GM12865 (cell line): ENCODE data around the gene AIFM3.
A peak's percentile ranks its signal among the peaks of the same experiment; 100 is the strongest.

Experiments
- DNase-seq: peaks from one replicate; pipeline ENCODE4 v3.0.0; 2010; ENCODE audit warnings: low read depth
- H3K4me3 ChIP-seq: 2 replicates; pipeline ENCODE4 v1.5.1; 2011; ENCODE audit warnings: mild to moderate bottlenecking, low read depth, low read length, control low read depth
- TF ChIP-seq, protein P1 (sequence below): IDR thresholded peaks from 2 replicates; pipeline ENCODE4 v1.5.1; 2011; ENCODE audit warnings: low read length, control low read depth, low read depth, inconsistent platforms; ENCODE audit not compliant: insufficient read depth; ENCODE audit errors: missing control alignments

Gene AIFM3

DNA sequence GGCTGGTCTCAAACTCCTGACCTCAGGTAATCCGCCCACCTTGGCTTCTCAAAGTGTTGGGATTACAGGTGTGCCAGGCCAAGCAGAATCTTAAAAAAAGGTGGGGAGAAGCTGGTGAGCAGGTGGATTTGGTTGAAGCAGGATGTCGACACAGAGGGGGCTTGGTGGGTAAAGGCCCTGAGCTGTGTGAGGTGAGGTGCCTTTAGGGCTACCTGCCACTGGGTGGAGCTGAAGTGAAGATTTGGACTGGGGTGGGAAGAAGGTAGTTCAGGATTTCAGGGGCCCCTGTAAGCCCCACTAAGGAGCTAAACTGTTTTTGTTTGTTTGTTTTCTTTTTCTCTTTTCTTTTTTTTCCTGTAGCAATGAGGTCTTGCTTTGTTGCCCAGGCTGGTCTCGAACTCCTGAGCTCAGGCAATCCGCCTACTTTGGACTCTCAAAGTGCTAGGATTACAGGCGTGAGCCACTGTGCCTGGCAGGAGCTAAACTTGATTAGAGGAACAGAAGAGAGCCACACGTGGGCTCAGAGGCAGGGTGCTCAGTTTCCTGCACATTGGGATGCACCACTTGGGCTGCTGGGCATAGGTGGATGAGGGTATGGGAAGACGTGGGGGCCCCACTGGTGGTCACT, 53.9 kb downstream of the AIFM3 start:
- DNase-seq: peak; percentile 37
- H3K4me3 ChIP-seq: no peak overlapping the region
- TF ChIP-seq, protein P1, sequence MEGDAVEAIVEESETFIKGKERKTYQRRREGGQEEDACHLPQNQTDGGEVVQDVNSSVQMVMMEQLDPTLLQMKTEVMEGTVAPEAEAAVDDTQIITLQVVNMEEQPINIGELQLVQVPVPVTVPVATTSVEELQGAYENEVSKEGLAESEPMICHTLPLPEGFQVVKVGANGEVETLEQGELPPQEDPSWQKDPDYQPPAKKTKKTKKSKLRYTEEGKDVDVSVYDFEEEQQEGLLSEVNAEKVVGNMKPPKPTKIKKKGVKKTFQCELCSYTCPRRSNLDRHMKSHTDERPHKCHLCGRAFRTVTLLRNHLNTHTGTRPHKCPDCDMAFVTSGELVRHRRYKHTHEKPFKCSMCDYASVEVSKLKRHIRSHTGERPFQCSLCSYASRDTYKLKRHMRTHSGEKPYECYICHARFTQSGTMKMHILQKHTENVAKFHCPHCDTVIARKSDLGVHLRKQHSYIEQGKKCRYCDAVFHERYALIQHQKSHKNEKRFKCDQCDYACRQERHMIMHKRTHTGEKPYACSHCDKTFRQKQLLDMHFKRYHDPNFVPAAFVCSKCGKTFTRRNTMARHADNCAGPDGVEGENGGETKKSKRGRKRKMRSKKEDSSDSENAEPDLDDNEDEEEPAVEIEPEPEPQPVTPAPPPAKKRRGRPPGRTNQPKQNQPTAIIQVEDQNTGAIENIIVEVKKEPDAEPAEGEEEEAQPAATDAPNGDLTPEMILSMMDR: peak; percentile 41

- no peak overlapping the region for H3K4me3 ChIP-seq
- DNase-seq: no peak
- TF ChIP-seq, protein P1: no peak
These were observed 55.5 kb downstream of the AIFM3 start for GRCh38 chr22:21022507-21022906.

DNA sequence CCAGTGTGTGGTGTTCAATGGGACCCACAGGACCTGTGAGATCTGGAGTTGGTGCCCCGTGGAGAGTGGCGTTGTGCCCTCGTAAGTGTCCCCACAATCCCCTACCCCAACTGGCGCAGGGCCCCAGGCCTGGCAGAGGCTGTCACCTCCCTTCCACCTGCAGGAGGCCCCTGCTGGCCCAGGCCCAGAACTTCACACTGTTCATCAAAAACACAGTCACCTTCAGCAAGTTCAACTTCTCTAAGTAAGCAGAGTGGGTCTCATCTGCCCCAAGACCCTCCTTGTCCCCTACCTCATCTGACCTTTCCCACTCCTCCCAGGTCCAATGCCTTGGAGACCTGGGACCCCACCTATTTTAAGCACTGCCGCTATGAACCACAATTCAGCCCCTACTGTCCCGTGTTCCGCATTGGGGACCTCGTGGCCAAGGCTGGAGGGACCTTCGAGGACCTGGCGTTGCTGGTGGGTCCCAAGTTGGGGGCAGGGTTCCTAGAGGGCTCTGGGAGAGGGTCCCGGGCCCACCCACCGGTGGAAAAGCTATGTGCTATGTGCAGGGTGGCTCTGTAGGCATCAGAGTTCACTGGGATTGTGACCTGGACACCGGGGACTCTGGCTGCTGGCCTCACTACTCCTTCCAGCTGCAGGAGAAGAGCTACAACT, 56.0 kb downstream of the AIFM3 start:
- H3K4me3 ChIP-seq: no peak overlapping the region
- DNase-seq: no peak
- TF ChIP-seq, protein P1: no peak

- DNase-seq: no peak
- TF ChIP-seq, protein P1: no peak
- no peak overlapping the region for H3K4me3 ChIP-seq
These were observed 58.2 kb downstream of the AIFM3 start for GRCh38 chr22:21025266-21025665.

GRCh38 chr22:21025763-21026755, 59.0 kb downstream of the AIFM3 start:
- DNase-seq: no peak
- H3K4me3 ChIP-seq: no peak overlapping the region
- TF ChIP-seq, protein P1: no peak

DNA sequence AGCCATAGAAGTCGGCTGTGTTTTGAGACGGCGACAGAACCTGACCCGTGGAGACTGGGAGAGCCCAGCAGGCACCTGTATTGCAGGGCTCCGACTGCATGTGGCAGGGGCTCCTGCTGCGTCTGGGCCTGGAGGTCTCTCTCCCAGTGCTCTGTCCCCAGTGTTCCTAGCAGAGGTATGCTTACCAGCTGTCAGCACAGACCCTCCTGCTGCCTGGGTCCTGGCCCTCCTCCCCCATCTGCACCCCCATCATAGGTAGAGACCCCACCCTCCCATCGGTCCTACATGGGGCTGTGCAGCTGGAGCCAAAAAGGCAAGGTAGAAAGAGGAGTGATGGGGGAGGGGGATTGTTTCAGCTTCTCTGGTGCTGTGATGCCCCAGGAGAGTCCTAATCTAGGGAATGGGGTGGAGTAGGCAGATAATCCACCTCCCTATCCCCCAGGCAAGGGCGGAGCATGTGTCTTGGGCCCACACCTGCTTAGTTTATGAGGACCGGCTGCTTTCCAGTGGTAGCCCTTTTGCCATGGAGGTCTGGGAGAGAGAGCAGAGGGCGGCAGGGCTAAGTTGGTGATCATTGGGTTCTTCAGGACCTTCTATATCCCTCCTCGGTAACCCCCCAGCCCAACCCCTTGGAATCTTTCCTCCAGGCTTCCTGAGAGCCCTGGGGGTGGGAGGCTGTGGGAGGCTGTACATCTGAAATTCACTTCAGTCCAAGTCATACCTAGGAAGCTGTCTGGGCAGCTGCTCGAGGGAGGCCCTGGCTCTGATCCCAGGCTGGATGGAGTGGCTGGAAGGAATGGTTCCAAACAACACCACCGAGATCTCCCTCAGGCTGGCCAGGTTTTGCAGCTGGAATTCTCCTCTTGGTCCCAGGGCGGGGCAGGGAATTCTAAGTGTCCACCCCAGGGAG, 60.0 kb downstream of the AIFM3 start:
- DNase-seq: no peak
- TF ChIP-seq, protein P1: no peak
- H3K4me3 ChIP-seq: no peak overlapping the region
